Esophagus squamous epithelium (tissue), 4 donors: ENCODE results near the gene RTL1.

Source experiments
- POLR2A ChIP-seq, 4 donors: fragments of 450-650 bp; IDR thresholded peaks; one replicate each; pipeline ENCODE4 v1.6.1; 2017; ENCODE audit warnings: antibody characterized with exemption in 4 of 4, mild to moderate bottlenecking in 4 of 4, moderate library complexity in 3 of 4
- TF ChIP-seq, protein P1 (sequence below), 6 experiments: fragments of 450-650 bp in 4 of 6; fragments of 200-600 bp in 2 of 6; sonication (generic) in 2 of 6; IDR thresholded peaks; one replicate each; pipeline ENCODE4 v1.5.1; 2016 to 2019; ENCODE audit warnings: antibody characterized with exemption in 6 of 6, mild to moderate bottlenecking in 4 of 6, moderate library complexity in 4 of 6

DNA sequence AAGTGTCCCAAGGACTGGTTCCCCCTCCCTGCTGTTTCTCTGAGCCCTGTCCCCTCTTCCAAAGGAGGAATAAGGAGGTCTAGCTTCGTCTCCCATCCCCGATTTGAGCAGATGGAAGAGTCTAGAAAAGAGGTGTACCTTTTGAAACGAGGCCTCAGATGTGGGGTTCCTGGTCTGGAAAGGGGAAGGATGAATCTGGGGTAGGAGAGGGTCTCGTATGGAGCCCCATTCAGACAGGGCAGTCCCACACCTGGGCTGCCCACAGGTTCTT, 64.3 kb downstream of the RTL1 start:
- TF ChIP-seq, protein P1, sequence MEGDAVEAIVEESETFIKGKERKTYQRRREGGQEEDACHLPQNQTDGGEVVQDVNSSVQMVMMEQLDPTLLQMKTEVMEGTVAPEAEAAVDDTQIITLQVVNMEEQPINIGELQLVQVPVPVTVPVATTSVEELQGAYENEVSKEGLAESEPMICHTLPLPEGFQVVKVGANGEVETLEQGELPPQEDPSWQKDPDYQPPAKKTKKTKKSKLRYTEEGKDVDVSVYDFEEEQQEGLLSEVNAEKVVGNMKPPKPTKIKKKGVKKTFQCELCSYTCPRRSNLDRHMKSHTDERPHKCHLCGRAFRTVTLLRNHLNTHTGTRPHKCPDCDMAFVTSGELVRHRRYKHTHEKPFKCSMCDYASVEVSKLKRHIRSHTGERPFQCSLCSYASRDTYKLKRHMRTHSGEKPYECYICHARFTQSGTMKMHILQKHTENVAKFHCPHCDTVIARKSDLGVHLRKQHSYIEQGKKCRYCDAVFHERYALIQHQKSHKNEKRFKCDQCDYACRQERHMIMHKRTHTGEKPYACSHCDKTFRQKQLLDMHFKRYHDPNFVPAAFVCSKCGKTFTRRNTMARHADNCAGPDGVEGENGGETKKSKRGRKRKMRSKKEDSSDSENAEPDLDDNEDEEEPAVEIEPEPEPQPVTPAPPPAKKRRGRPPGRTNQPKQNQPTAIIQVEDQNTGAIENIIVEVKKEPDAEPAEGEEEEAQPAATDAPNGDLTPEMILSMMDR (IDR thresholded peaks at IDR 0.05) = no peak
- TF ChIP-seq POLR2A (IDR thresholded peaks at IDR 0.05) = no peak
